ENCODE measurements around the gene GYG1.

GRCh38 chr3:149026718-149027117 lies 35.4 kb downstream of the GYG1 start:
- TF ChIP-seq CTCF (IDR thresholded peaks at IDR 0.05), result no peak
- TF ChIP-seq POLR2A (IDR thresholded peaks at IDR 0.05), result no peak
